K562 (cell line): ENCODE results near the gene FRMD4A. TPM values are rescaled to one million over a fixed set of nuclear protein-coding genes. Genes with fewer than 3 reads are reported as not detected.

ENCODE experiments used
- ATAC-seq: fragments of 200-7000 bp; cut with Tn5 transposase; 3 replicates; pipeline ENCODE4 v1.9.1; 2020; ENCODE audit warnings: moderate library complexity
- BruUV-seq: library from RNA; stranded (reverse); fragments of 400-500 nt; replicated peaks from 2 replicates; lab custom pipeline; 2021; lab: Mats Ljungman, UMichigan
- CTCF ChIA-PET: fragments of 300-600 bp; formaldehyde crosslinking; extraction: SDS; loops from one replicate; lab custom pipeline; 2021; ENCODE audit warnings: low intra/inter-chr PET ratio; lab: Yijun Ruan, JAX
- POLR2A ChIA-PET: fragments of 300-600, 350-650 bp; sonication (Branson Sonifier 250); formaldehyde crosslinking; extraction: SDS; loops from one replicate; lab custom pipeline; 2021; ENCODE audit warnings: antibody characterized with exemption, inconsistent platforms; lab: Yijun Ruan, JAX
- DNase-seq, 4 experiments: peaks; one replicate each; pipeline versions ENCODE4 v3.0.0 to v3.0.0-alpha.2; 2011 to 2018; ENCODE audit warnings: low spot score in 3 of 4, mixed read lengths in 3 of 4; ENCODE audit errors: extremely low read depth in 1 of 4
- FAIRE-seq: peaks from 2 replicates; lab custom pipeline; 2011; peaks lifted over from hg19 to GRCh38; lab: Jason Lieb, UNC
- H2AFZ ChIP-seq: 2 replicates; pipeline ENCODE4 v1.6.0; 2011; ENCODE audit warnings: low read depth, low read length, control low read depth, inconsistent platforms
- H3K27ac ChIP-seq: fragments of 200-600 bp; 3 replicates; pipeline ENCODE4 v1.8.0; 2011; ENCODE audit warnings: low read depth, mild to moderate bottlenecking, control low read depth, inconsistent platforms, low read length, moderate library complexity, mixed read lengths; ENCODE audit errors: extremely low read depth
- H3K27me3 ChIP-seq, 2 experiments: fragments of 300-600 bp in 1 of 2; 2 replicates in 1 of 2; 3 replicates in 1 of 2; pipeline versions ENCODE4 v1.6.0 to v1.8.0; 2011; ENCODE audit warnings: inconsistent platforms in 2 of 2, low read length in 2 of 2, mild to moderate bottlenecking in 1 of 2, mixed read lengths in 1 of 2, moderate library complexity in 1 of 2; ENCODE audit not compliant: control insufficient read depth in 2 of 2, insufficient read depth in 2 of 2
- H3K36me3 ChIP-seq: fragments of 300-600 bp; 3 replicates; pipeline ENCODE4 v1.8.0; 2011; ENCODE audit warnings: mild to moderate bottlenecking, low read length, inconsistent platforms; ENCODE audit not compliant: control insufficient read depth, insufficient read depth
- H3K4me1 ChIP-seq, 2 experiments: fragments of 200-600 bp in 1 of 2; replicated peaks in 1 of 2; 2 replicates in 1 of 2; 3 replicates in 1 of 2; pipeline versions ENCODE4 v1.5.1 to v1.8.0; 2011; ENCODE audit warnings: inconsistent platforms in 2 of 2, low read length in 2 of 2, mild to moderate bottlenecking in 1 of 2, mixed read lengths in 1 of 2, moderate library complexity in 1 of 2; ENCODE audit not compliant: control insufficient read depth in 2 of 2, insufficient read depth in 2 of 2
- H3K4me2 ChIP-seq: 2 replicates; pipeline ENCODE4 v1.6.1; 2011; ENCODE audit warnings: low read length, control low read depth, inconsistent platforms, mixed read lengths; ENCODE audit not compliant: insufficient read depth
- H3K4me3 ChIP-seq: fragments of 200-600 bp; sonication (generic), shearing (Covaris generic); 2 replicates; pipeline ENCODE4 v1.5.1; 2016; ENCODE audit warnings: control low read depth, inconsistent platforms
- H3K79me2 ChIP-seq: fragments of 200-600 bp; 3 replicates; pipeline ENCODE4 v1.8.0; 2011; ENCODE audit warnings: low read length, inconsistent platforms; ENCODE audit not compliant: control insufficient read depth, insufficient read depth
- H3K9ac ChIP-seq, 2 experiments: 2 replicates each; pipeline versions ENCODE4 v1.6.0 to v1.6.1; 2011; ENCODE audit warnings: low read depth in 2 of 2, low read length in 2 of 2, control low read depth in 1 of 2, inconsistent platforms in 1 of 2, mild to moderate bottlenecking in 1 of 2, mixed read lengths in 1 of 2; ENCODE audit not compliant: insufficient read depth in 1 of 2
- H3K9me1 ChIP-seq: one replicate; pipeline ENCODE4 v1.6.0; 2011; ENCODE audit warnings: inconsistent platforms, mild to moderate bottlenecking, low read length, moderate library complexity; ENCODE audit not compliant: control insufficient read depth, insufficient read depth
- H3K9me3 ChIP-seq: replicated peaks from 2 replicates; pipeline ENCODE4 v1.5.1; 2011; ENCODE audit warnings: low read depth, low read length, inconsistent platforms; ENCODE audit not compliant: control insufficient read depth, insufficient read depth
- H4K20me1 ChIP-seq: replicated peaks from 2 replicates; pipeline ENCODE4 v1.6.1; 2011; ENCODE audit warnings: low read length, inconsistent platforms, mixed read lengths; ENCODE audit not compliant: control insufficient read depth, insufficient read depth
- CHAMP1 ChIP-seq: fragments of 450-650 bp; IDR thresholded peaks from 2 replicates; pipeline ENCODE4 v1.6.1; 2016; ENCODE audit warnings: mild to moderate bottlenecking
- E2F3 ChIP-seq: fragments of 250-450 bp; sonication (Bioruptor Pico); IDR thresholded peaks from 2 replicates; pipeline ENCODE4 v1.4.0; 2020; ENCODE audit warnings: mild to moderate bottlenecking
- EGR1 ChIP-seq: fragments of 450-650 bp; conservative IDR thresholded peaks from 2 replicates; pipeline ENCODE4 v1.6.1; 2017; ENCODE audit warnings: mild to moderate bottlenecking
- HDAC1 ChIP-seq, 2 experiments: fragments of 450-650 bp; IDR thresholded peaks; 2 replicates each; pipeline ENCODE4 v1.6.1; 2016 to 2017; ENCODE audit warnings: inconsistent platforms in 1 of 2, mild to moderate bottlenecking in 1 of 2, moderate library complexity in 1 of 2
- MTA1 ChIP-seq: fragments of 450-650 bp; IDR thresholded peaks from 2 replicates; pipeline ENCODE4 v1.6.1; 2017; ENCODE audit warnings: borderline replicate concordance
- ZNF12 ChIP-seq: sonication (generic); formaldehyde crosslinking; IDR thresholded peaks from 2 replicates; pipeline ENCODE4 v1.4.0; 2020; ENCODE audit warnings: mild to moderate bottlenecking, missing genetic modification reagents
- ZNF384 ChIP-seq: IDR thresholded peaks from 2 replicates; pipeline ENCODE4 v1.6.1; 2012; ENCODE audit warnings: low read depth, low read length, improper control_type of control experiment
- ZNF407 ChIP-seq: fragments of 450-650 bp; IDR thresholded peaks from 2 replicates; pipeline ENCODE4 v1.6.1; 2016; ENCODE audit warnings: low read depth
- WGBS: fragments of 100-300 bp; shearing (Covaris generic); methylation state at CpG from one replicate; pipeline ENCODE4 v1.1.6; 2016; ENCODE audit warnings: low coverage, mixed read lengths; ENCODE audit not compliant: insufficient coverage; ENCODE audit errors: missing lambda C conversion rate; 5-methylcytosine and 5-hydroxymethylcytosine counted together
- in situ Hi-C: fragments of 300-500 bp; cut with MboI; formaldehyde crosslinking; loops from 4 replicates; pipeline ENCODE4 v1.15.0; 2018; ENCODE audit warnings: inconsistent platforms, mixed read lengths
- intact Hi-C: fragments of 100-400 bp; cut with micrococcal nuclease; formaldehyde crosslinking; loops from 2 replicates; pipeline ENCODE4 v1.14.2; 2022
- polyA plus RNA-seq, 8 experiments: library from polyadenylated mRNA; depleted of rRNA in 4 of 8; stranded (reverse) in 5 of 8; unstranded in 3 of 8; fragments of >200 nt; fragmentation: Nextera tagmentation in 2 of 8; fragmentation: Illumina TruSeq in 1 of 8; extraction: Ambion mirVana in 2 of 8; extraction: Trizol in 1 of 8; gene quantifications; 2 replicates each; pipeline versions ENCODE4 v1.2.1 to v1.2.3, GENCODE V29; 2011 to 2014; ENCODE audit warnings: inconsistent platforms in 1 of 8, missing spikeins in 1 of 8
- total RNA-seq, 7 experiments: library from RNA; depleted of rRNA in 6 of 7; stranded (reverse); fragments of >200 nt in 6 of 7; fragmentation: Illumina TruSeq in 2 of 7; extraction: Trizol in 2 of 7; gene quantifications; 2 replicates each; pipeline versions ENCODE4 v1.2.1 to v1.2.3, GENCODE V29; 2011 to 2021; ENCODE audit warnings: low replicate concordance in 1 of 7

FRMD4A gene
- total and polyA plus RNA-seq, 9 of the 15 experiments (the other 6 are each of a cell fraction or from before 2014, with no cell fraction given), result 0.80 to 5.2 (median 3.0) TPM

- TF ChIP-seq CHAMP1 (no peak), ZNF12 (CRISPR knock-in tag) (no peak), EGR1 (no peak)
- TF ChIP-seq, all 486 proteins: peak for 0
Observed at GRCh38 chr10:13730956-13731355, 599.8 kb downstream of the FRMD4A start (continued).

- ChIA-PET CTCF (no interaction called here), POLR2A (interaction anchor here (0.6 to 1.1 kb wide), 2 partner anchors 21 to 23 kb away, joined by 3 to 4 read pairs; no protein-coding TSS in a partner anchor)
- FAIRE-seq (no peak), ATAC-seq (no peak), DNase-seq (no peak)
- Histone ChIP-seq H2AFZ (no peak overlapping the region), H3K4me1 (no peaks in the 10 kb centered on the region), H3K9me3 (no peaks in the 10 kb centered on the region), H3K27me3 (peaks cover 45 to 69% of the 10 kb centered on the region in 2 experiments), H3K79me2 (no peaks in the 10 kb centered on the region), H3K9me1 (no peaks in the 10 kb centered on the region), H3K36me3 (no peaks in the 10 kb centered on the region), H3K4me2 (no peak overlapping the region), H3K4me3 (no peak overlapping the region), H3K27ac (no peak overlapping the region), H4K20me1 (0 out of 2 replicates have a peak, but pooled peaks cover 3% of the 10 kb centered on the region), H3K9ac (no peak overlapping the region)
- 0% methylated on average over 10 of the region's 10 CpGs for WGBS
- intact Hi-C loops, result no loop called here
- no TSS peak for BruUV-seq
- in situ Hi-C loops, result no loop called here
- TF ChIP-seq MTA1, result no peak
- no peak for TF ChIP-seq ZNF384
- TF ChIP-seq ZNF407, result no peak
- TF ChIP-seq E2F3 (CRISPR knock-in tag), result no peak
- TF ChIP-seq HDAC1 (IDR thresholded peaks at IDR 0.05), result no peak
Observed at GRCh38 chr10:13730306-13730652, 600.4 kb downstream of the FRMD4A start.
